ENCODE data around the gene ST3GAL4.
"Not testable (repeated sequence)": the region's sequence is repeated elsewhere in the genome, so short reads cannot be mapped to it uniquely, and the experiment has no call there.

Gene ST3GAL4

GRCh38 chr11:126347751-126348668 lies 7.5 kb upstream of the ST3GAL4 start:
- DNase-seq: no peak

GRCh38 chr11:126348806-126349582 lies 6.5 kb upstream of the ST3GAL4 start:
- DNase-seq: no peak

DNA sequence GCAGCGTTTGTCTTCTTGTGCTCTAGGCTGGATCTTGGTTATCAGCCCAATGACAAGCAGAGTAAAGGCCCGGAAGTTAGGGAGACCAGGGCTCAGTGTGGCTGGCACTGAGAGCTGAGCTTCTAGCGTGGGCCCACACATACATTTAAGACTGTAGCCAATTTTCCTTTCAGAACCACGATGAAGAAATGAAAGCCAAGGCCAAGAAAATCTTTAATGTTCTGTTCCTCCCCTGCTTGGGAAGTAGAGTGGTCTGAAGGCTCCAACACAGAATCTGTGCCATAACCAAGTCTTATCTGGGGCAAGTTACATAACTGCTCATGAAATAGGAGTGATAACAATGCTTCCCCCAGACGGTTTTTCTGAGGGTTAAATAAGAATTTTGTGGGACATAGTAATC lies 4.7 kb upstream of the ST3GAL4 start:
- no peak for DNase-seq

DNA sequence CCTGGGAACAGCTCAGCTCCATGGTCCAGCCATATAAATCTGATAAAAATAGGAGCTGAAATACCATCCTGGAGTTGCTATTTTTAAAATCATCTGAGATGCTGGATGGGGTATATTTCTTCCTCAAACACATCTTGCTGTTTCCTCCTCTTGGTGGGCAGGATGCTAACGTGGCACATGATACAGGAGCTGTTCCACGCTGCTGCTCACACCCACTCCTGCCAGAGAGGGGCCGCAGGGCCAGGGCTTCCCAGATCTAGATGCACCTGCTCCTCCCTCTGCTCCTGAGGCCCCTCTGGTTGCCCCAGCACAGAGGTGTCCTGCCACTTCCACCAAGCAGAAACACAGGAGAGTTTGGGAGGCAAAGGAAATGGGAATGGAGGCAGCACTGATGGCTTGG lies 3.3 kb upstream of the ST3GAL4 start:
- DNase-seq: no peak

- DNase-seq: no peak
Measured at GRCh38 chr11:126352934-126353801, 2.3 kb upstream of the ST3GAL4 start.

DNA sequence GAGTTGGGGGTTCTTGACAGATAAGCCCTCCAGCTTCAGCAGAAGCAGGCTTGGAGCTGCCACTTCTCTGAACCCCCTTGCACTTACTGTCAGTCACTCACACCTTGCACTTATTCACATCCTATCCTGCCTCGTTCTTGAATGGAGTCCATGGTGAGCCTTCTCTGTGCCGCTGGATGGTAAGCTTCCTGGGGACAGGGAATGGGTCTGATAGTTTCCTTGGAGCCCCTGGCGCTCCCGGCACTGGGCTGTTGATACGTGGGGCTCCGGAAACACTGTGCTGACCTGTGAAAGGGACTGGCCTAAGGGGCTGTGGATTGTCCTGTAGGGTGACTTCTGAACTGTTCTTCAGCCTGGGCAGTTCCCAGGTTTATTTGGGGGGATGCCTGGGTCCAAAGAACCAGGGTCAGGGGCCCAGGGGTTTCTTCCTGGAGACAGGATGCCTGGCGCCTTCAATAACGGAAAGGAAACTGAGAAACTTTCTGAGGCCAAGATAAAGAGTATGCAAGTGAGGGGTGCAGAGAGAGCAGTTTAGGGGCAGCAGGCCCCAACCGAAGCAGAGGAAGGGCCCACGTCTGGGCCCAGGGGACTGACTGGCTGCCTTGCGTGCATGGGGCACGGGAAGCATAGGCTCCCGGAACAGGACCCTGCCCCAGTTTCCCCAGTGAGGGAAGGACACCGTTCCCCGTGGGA lies 709 bp upstream of the ST3GAL4 start:
- DNase-seq: no peak

DNA sequence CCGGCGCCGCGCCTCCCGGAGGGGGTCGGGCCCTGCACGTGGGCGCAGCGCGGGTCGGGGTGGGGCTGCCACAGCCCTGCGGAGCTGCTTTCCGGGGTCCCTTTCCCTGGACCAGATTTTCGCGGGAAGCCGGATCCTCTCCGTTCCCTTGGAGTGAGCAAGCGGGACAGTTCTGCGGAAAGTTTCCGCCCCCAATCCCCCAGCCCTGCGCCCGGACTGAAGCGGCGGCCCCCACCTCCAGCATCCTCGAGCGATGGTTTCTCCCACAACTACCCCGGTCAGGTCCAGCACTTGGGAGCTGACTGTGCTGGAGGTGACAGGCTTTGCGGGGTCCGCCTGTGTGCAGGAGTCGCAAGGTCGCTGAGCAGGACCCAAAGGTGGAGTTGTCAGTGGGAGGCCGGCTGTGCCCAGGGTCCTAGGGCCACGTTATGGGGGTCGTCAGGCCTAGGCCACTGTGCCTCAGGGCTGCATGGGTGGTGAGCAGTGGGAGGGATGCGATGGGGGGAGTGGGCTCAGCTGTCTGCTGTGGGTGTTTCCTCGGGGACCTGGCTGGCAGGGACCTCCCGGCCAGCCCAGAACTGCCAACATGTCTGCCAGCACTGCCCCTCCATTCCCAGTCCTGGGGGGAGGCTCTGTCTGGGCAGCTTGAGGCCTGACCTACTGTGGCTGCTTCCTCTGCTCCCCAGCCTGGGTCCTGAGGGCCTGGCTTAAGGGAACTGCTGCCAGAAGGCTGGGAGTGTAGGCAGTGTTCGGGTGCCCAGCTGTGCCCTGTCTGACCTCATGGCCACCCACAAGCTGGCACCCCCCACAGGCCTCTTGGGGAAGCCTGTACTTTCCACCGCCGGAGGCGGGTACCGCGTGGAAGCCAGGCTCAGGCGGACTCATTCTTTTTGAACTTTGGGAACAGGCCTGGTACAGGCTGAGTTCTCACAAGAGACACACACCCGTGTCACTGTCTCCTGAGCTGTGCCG lies 726 bp downstream of the ST3GAL4 start:
- DNase-seq: no peak

- no peak for DNase-seq
Measured at GRCh38 chr11:126357055-126357962, 1.8 kb downstream of the ST3GAL4 start.

GRCh38 chr11:126357969-126358762 lies 2.7 kb downstream of the ST3GAL4 start:
- no peak for DNase-seq

DNA sequence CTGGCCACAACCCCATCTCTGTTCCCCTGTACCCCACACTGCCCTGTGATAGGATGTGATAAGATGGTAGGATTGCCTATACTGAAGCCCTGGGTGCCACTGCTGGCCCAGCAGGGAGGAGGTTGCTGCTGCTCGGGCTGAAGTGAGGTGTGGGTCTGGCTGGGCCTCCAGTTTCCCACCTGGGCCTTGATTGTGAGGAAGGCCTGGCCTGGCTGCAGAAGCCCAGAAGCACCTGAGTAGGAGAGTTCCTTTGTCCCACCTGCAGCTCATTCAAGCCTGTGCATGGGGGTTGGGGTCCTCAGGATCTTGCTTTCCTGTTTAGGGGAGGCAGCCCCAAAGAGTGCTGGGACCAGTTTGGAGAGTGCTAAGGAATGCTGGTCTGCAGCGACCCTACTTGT lies 3.3 kb downstream of the ST3GAL4 start:
- DNase-seq: no peak

DNA sequence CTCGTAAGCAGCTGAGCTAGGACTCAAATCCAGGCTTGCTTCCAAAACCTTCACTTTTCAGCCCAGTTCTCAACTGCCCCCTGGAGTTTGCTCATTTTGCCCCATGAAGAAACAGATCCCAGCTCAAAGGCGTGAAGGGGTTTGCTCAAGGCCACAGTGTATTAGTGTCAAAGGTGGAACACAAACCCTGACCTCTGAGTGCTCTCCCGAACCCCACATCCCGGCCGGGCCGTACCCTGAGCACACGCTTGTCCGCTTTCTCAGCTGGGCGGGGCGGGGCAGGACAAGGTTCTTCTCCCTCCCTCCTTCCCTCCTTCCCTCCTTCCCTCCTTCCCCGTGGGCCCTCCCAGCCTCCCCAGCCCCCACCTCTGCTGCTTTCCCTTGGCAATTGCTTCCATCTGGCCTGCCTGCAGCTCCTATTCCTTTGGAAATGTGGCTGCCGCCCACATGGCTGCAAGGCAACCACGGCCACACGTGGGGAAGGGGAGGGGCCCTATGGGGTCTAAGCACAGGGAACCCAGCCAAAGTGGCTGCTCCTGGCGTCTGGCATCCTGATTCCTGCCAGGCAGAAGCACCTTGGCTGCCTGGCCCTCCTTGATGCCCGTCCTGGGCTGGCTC lies 4.1 kb downstream of the ST3GAL4 start:
- no peak for DNase-seq

DNA sequence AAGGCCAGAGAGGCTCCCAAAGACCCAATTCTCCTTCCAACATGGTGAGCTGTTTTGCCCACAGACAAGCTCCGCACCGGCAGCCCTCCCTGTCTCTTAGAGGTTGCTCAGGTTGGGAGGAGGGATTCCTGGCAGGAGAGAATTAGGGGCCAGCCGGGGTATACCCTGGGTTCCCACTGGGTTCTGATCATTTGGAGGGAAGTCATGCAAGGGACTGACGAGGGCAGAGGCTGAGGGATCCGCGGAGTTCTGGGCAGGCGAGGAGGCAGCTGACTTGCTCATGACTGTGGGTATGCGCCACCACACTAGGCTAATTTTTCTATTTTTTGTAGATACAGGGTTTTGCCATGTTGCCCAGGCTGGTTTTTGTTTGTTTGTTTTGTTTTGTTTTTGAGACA lies 4.6 kb downstream of the ST3GAL4 start:
- DNase-seq: no peak

DNA sequence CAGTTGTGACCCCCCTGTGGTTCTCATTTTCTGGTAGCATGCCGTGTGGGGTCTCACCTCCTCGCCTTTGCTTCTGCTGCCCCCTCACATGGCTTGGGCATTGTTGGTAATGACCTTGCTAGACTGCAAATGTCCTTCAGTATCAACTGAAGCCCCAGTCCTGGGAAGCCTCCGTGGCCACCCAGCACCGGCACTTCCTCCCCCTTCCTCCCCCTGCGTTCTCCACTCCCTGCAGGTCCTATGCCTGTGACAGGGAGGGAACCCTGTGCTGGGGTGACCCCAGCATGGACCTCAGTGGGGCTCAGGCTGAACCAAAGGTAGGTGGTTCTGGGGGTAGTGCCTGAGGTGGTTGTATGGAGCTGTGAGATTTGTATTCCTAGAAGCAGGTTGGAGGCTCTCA lies 5.9 kb downstream of the ST3GAL4 start:
- no peak for DNase-seq

GRCh38 chr11:126362879-126363655 lies 7.6 kb downstream of the ST3GAL4 start:
- DNase-seq: no peak

DNA sequence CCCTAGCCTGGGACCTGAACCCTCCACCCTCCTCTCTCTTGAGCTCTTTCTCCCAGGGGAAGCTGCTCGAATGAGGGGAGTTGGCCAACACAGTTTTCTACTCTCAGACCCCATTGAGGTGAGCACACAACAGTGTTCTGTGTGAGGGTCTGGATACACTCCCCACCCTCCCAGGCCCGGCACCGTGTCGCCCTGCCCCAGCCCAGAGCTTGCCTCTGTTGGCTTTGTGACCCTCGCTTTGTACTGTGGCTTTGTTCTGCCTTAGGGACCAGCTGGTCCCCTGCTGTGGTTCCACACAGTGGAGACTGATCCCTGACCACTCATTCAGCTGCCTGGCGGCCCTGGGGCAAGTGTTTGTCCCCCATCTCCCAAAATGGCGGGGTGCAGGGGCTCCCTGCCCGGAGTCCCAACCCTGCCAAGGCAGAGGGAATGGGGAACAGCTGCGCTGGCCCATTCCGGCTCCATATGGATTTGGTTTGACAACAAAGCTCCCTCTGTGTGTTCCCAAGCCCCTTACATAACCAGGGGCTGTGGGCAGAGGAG lies 8.3 kb downstream of the ST3GAL4 start:
- no peak for DNase-seq

DNA sequence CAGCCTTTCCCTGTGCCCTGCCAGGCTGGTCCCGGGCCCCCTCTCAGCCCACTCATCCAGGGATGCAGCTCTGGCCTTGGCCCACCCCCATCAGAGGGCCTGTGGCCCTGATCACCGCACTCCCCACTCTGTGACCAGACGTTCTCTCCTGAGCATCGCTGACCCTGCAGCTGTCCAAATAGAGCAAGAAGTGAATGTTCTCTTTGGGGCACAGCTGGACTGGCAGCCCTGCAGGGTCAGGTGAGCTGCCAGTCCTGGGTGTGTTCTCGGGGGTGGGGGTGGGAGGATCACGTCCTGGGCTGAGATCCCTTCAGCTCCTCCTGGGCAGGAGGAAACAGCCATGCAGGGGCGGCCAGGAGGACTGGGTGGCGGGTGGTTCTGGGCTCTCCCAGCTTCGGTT lies 9.2 kb downstream of the ST3GAL4 start:
- DNase-seq: not testable (repeated sequence)

DNA sequence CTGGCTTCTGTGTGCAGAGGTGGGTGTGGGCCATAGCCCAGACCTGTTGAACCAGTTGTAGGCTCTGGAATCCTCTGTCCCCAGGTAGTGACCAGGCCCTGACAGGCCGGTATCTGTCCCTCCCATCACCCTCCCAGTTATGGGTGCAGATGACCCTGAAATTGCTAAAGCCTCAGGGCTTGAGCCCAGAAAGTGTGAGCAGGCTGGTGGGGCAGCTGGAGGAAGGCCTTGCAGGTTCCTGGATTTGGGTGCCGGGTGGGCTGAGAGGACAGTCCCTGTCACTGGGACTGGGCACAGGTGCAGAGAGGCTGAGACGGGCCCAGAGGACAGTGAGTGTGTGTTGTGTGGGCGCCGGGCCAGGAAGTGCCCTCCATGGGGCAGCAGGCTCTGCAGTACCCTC lies 10.0 kb downstream of the ST3GAL4 start:
- not testable (repeated sequence) for DNase-seq
